Stimulated activated naive CD8-positive, alpha-beta T cell treated with anti-CD3 and anti-CD28 coated beads, Interleukin-15, Interleukin-2, amounts not matched to agents 100 U/mL and 50 U/mL, for 24 hours (primary cell): ENCODE measurements around the gene PIP4K2C.
"Not testable (repeated sequence)": the region's sequence is repeated elsewhere in the genome, so short reads cannot be mapped to it uniquely, and the experiment has no call there.

Source experiments
- ATAC-seq: fragments of 150-1000 bp; cut with Tn5 transposase; one replicate; pipeline ENCODE4 v1.10.0; 2021
- DNase-seq: peaks from one replicate; pipeline ENCODE4 v3.0.0; 2021

The PIP4K2C gene

GRCh38 chr12:57622293-57623245, 31.6 kb downstream of the PIP4K2C start:
- DNase-seq = no peak
- no peak for ATAC-seq

- ATAC-seq (no peak), DNase-seq (no peak)
These were observed 32.4 kb downstream of the PIP4K2C start for GRCh38 chr12:57623385-57623784.

- ATAC-seq = no peak
- DNase-seq = no peak
These were observed 32.9 kb downstream of the PIP4K2C start for GRCh38 chr12:57623811-57624390.

- no peak for ATAC-seq
These were observed 33.6 kb downstream of the PIP4K2C start for GRCh38 chr12:57624441-57625220.

GRCh38 chr12:57625261-57626032, 34.5 kb downstream of the PIP4K2C start:
- DNase-seq (no peak), ATAC-seq (no peak)

More at GRCh38 chr12:57624441-57625220, 33.6 kb downstream of the PIP4K2C start:
- DNase-seq = no peak

- ATAC-seq = no peak
- DNase-seq = no peak
These were observed 35.3 kb downstream of the PIP4K2C start for GRCh38 chr12:57626111-57626920.

GRCh38 chr12:57626921-57627445, 36.0 kb downstream of the PIP4K2C start:
- DNase-seq (no peak), ATAC-seq (no peak)

- peak; percentile 52 for DNase-seq
These were observed 36.7 kb downstream of the PIP4K2C start for GRCh38 chr12:57627501-57628279.

GRCh38 chr12:57628280-57629191, 37.5 kb downstream of the PIP4K2C start:
- DNase-seq (no peak), ATAC-seq (no peak)

More at GRCh38 chr12:57627501-57628279, 36.7 kb downstream of the PIP4K2C start:
- ATAC-seq = peak; percentile 21

- ATAC-seq (no peak), DNase-seq (no peak)
These were observed 39.0 kb downstream of the PIP4K2C start for GRCh38 chr12:57629897-57630471.

- DNase-seq = no peak
- ATAC-seq = no peak
These were observed 40.0 kb downstream of the PIP4K2C start for GRCh38 chr12:57630891-57631433.

GRCh38 chr12:57631566-57632072, 40.6 kb downstream of the PIP4K2C start:
- no peak for ATAC-seq
- DNase-seq = no peak

- peak; percentile 37 for DNase-seq
- ATAC-seq = peak; percentile 5
These were observed 41.3 kb downstream of the PIP4K2C start for GRCh38 chr12:57632073-57632957.

- DNase-seq (peak; percentile 77), ATAC-seq (peak; percentile 89)
These were observed 42.2 kb downstream of the PIP4K2C start, which contains the start of gene B4GALNT1 for GRCh38 chr12:57632958-57633840. Gene B4GALNT1 (minus strand): TSS chr12:57633201. CDS start chr12:57632132, 1,069 bp downstream.

- ATAC-seq, DNase-seq: not testable (repeated sequence)
These were observed 45.7 kb downstream of the PIP4K2C start for GRCh38 chr12:57636731-57637130.

GRCh38 chr12:57637364-57637763, 46.4 kb downstream of the PIP4K2C start:
- ATAC-seq = no peak
- DNase-seq = no peak
